CD4-positive, alpha-beta T cell treated with Interleukin-15 for 4 hours (primary cell): ENCODE data around the gene CCDC28B.
"Not testable (repeated sequence)": the region's sequence is repeated elsewhere in the genome, so short reads cannot be mapped to it uniquely, and the experiment has no call there.

ENCODE experiments used
- DNase-seq: peaks from one replicate; pipeline ENCODE4 v3.0.0-alpha.2; 2020; ENCODE audit warnings: low spot score

CCDC28B gene

GRCh38 chr1:32200226-32201010 is at the start of gene CCDC28B:
Gene CCDC28B, plus strand, starts transcription at chr1:32200595. Its CDS starts 1,341 bp downstream, at chr1:32201936.
- peak; percentile 46 for DNase-seq

- no peak for DNase-seq
Measured at GRCh38 chr1:32150847-32151246, 49.5 kb upstream of the CCDC28B start.

- no peak for DNase-seq
Measured at GRCh38 chr1:32151319-32151787, 49.0 kb upstream of the CCDC28B start.

GRCh38 chr1:32159189-32159588 is 41.2 kb upstream of the CCDC28B start:
- no peak for DNase-seq

- no peak for DNase-seq
Measured at GRCh38 chr1:32163405-32163804, 37.0 kb upstream of the CCDC28B start.

- not testable (repeated sequence) for DNase-seq
Measured at GRCh38 chr1:32165633-32166032, 34.8 kb upstream of the CCDC28B start.

GRCh38 chr1:32170991-32171390 is 29.4 kb upstream of the CCDC28B start:
- DNase-seq, result no peak

GRCh38 chr1:32172621-32173245 is 27.7 kb upstream of the CCDC28B start:
- DNase-seq, result no peak

GRCh38 chr1:32178380-32179192 is 21.8 kb upstream of the CCDC28B start:
- DNase-seq, result no peak

- no peak for DNase-seq
Measured at GRCh38 chr1:32179193-32179442, 21.3 kb upstream of the CCDC28B start.

GRCh38 chr1:32179443-32180185 is 20.8 kb upstream of the CCDC28B start, which contains the start of gene TXLNA:
Gene TXLNA, plus strand, starts transcription at chr1:32179675. Its CDS starts 671 bp downstream, at chr1:32180346.
- peak; percentile 87 for DNase-seq

GRCh38 chr1:32180186-32181060 is 20.0 kb upstream of the CCDC28B start:
- no peak for DNase-seq

- DNase-seq, result no peak
Measured at GRCh38 chr1:32181065-32181464, 19.3 kb upstream of the CCDC28B start.

GRCh38 chr1:32181563-32181962 is 18.8 kb upstream of the CCDC28B start:
- no peak for DNase-seq

GRCh38 chr1:32182060-32182459 is 18.3 kb upstream of the CCDC28B start:
- no peak for DNase-seq

GRCh38 chr1:32184650-32185049 is 15.7 kb upstream of the CCDC28B start:
- DNase-seq, result no peak

GRCh38 chr1:32186077-32186476 is 14.3 kb upstream of the CCDC28B start:
- no peak for DNase-seq

- DNase-seq, result no peak
Measured at GRCh38 chr1:32186491-32186890, 13.9 kb upstream of the CCDC28B start.

- DNase-seq, result no peak
Measured at GRCh38 chr1:32187850-32188249, 12.5 kb upstream of the CCDC28B start.

- DNase-seq, result no peak
Measured at GRCh38 chr1:32192220-32192948, 8.0 kb upstream of the CCDC28B start.
